Progenitor cell of endocrine pancreas (in vitro differentiated cells): ENCODE data around the gene COL20A1. TPM values are rescaled to one million over a fixed set of nuclear protein-coding genes. Genes with fewer than 3 reads are reported as not detected.

Source experiments
- DNase-seq: peaks from one replicate; pipeline ENCODE4 v3.0.0; 2021; ENCODE audit warnings: low spot score; ENCODE audit not compliant: unreplicated experiment
- H3K27ac Mint-ChIP-seq: 2 replicates; pipeline ENCODE4 v1.8.0; 2021; ENCODE audit warnings: mild to moderate bottlenecking, moderate library complexity, mixed read lengths
- H3K27me3 Mint-ChIP-seq: 2 replicates; pipeline ENCODE4 v1.8.0; 2021; ENCODE audit warnings: mixed read lengths
- H3K36me3 Mint-ChIP-seq: 2 replicates; pipeline ENCODE4 v1.8.0; 2022; ENCODE audit warnings: mixed read lengths; ENCODE audit not compliant: insufficient read depth
- H3K4me1 Mint-ChIP-seq: 2 replicates; pipeline ENCODE4 v1.8.0; 2021; ENCODE audit warnings: low read depth, mixed read lengths
- H3K4me3 Mint-ChIP-seq: 2 replicates; pipeline ENCODE4 v1.8.0; 2021; ENCODE audit warnings: low read depth, mild to moderate bottlenecking, moderate library complexity, mixed read lengths
- H3K9me3 Mint-ChIP-seq: 2 replicates; pipeline ENCODE4 v1.8.0; 2021; ENCODE audit warnings: low read depth, mixed read lengths
- CTCF ChIP-seq: fragments of 200-600 bp; sonication (generic); IDR thresholded peaks from one replicate; pipeline ENCODE4 v1.5.0; 2021; ENCODE audit warnings: antibody characterized with exemption, mild to moderate bottlenecking; ENCODE audit not compliant: unreplicated experiment
- total RNA-seq: library from RNA; stranded (reverse); gene quantifications from 2 replicates; pipeline ENCODE4 v1.2.1, GENCODE V29; 2021

Gene COL20A1
- total RNA-seq, 1 donor from 2014 or later: 0.24 TPM

- H3K27ac Mint-ChIP-seq: no peak overlapping the region
- H3K9me3 Mint-ChIP-seq: no peaks in the 10 kb centered on the region
- TF ChIP-seq CTCF: no peak
- H3K4me3 Mint-ChIP-seq: no peak overlapping the region
- H3K36me3 Mint-ChIP-seq: no peaks in the 10 kb centered on the region
- H3K27me3 Mint-ChIP-seq: no peaks in the 10 kb centered on the region
- H3K4me1 Mint-ChIP-seq: peaks cover 15% of the 10 kb centered on the region
- no peak for DNase-seq
Measured at GRCh38 chr20:63374504-63374903, 81.5 kb downstream of the COL20A1 start.

- H3K27me3 Mint-ChIP-seq: no peaks in the 10 kb centered on the region
- no peaks in the 10 kb centered on the region for H3K9me3 Mint-ChIP-seq
- H3K27ac Mint-ChIP-seq: no peak overlapping the region
- TF ChIP-seq CTCF: no peak
- H3K4me3 Mint-ChIP-seq: no peak overlapping the region
- no peaks in the 10 kb centered on the region for H3K36me3 Mint-ChIP-seq
- peaks cover 15% of the 10 kb centered on the region for H3K4me1 Mint-ChIP-seq
- DNase-seq: no peak
Measured at GRCh38 chr20:63375438-63375837, 82.5 kb downstream of the COL20A1 start.

- Mint-ChIP-seq H3K36me3 (no peaks in the 10 kb centered on the region), H3K9me3 (no peaks in the 10 kb centered on the region), H3K4me1 (peaks cover 15% of the 10 kb centered on the region), H3K27ac (no peak overlapping the region), H3K27me3 (no peaks in the 10 kb centered on the region), H3K4me3 (no peak overlapping the region)
- no peak for TF ChIP-seq CTCF
- DNase-seq: no peak
Measured at GRCh38 chr20:63376283-63377250, 83.6 kb downstream of the COL20A1 start.

GRCh38 chr20:63377256-63377941, 84.4 kb downstream of the COL20A1 start:
- peak overlapping the region; percentile 19 for H3K4me3 Mint-ChIP-seq

More at GRCh38 chr20:63377256-63377941, 84.4 kb downstream of the COL20A1 start:
- H3K9me3 Mint-ChIP-seq: no peaks in the 10 kb centered on the region
- H3K4me1 Mint-ChIP-seq: peaks cover 15% of the 10 kb centered on the region
- H3K36me3 Mint-ChIP-seq: no peaks in the 10 kb centered on the region
- H3K27me3 Mint-ChIP-seq: no peaks in the 10 kb centered on the region
- TF ChIP-seq CTCF: no peak
- DNase-seq: peak; percentile 48
- peak overlapping the region; percentile 77 for H3K27ac Mint-ChIP-seq
